DND-41 (cell line): ENCODE measurements around the gene MEMO1.

Experiments used
- ATAC-seq: fragments of 200-7000 bp; cut with Tn5 transposase; 3 replicates; pipeline ENCODE4 v1.9.1; 2021; ENCODE audit warnings: low read depth; ENCODE audit not compliant: insufficient read depth
- DNase-seq: peaks from one replicate; pipeline ENCODE4 v3.0.0-alpha.2; 2020
- H2AFZ ChIP-seq: 2 replicates; pipeline ENCODE4 v1.6.0; 2012; ENCODE audit warnings: low read depth, low read length
- H3K27ac ChIP-seq: 2 replicates; pipeline ENCODE4 v1.5.1; 2012; ENCODE audit warnings: low read length, inconsistent platforms
- H3K27me3 ChIP-seq: fragments of 200-600 bp; sonication (generic); 2 replicates; pipeline ENCODE4 v1.6.0; 2012; ENCODE audit warnings: low read length, mild to moderate bottlenecking, inconsistent platforms; ENCODE audit not compliant: insufficient read depth, poor library complexity
- H3K36me3 ChIP-seq: 2 replicates; pipeline ENCODE4 v1.5.1; 2012; ENCODE audit warnings: low read length, inconsistent platforms; ENCODE audit not compliant: insufficient read depth
- H3K4me1 ChIP-seq: 2 replicates; pipeline ENCODE4 v1.5.1; 2012; ENCODE audit warnings: mild to moderate bottlenecking, low read length; ENCODE audit not compliant: insufficient read depth
- H3K4me2 ChIP-seq: 2 replicates; pipeline ENCODE4 v1.6.0; 2012; ENCODE audit warnings: mild to moderate bottlenecking, moderate library complexity, low read length, inconsistent platforms; ENCODE audit not compliant: insufficient read depth
- H3K4me3 ChIP-seq, 2 experiments: fragments of 200-600 bp in 1 of 2; shearing (Covaris generic) in 1 of 2; 2 replicates each; pipeline ENCODE4 v1.5.1; 2012 to 2016; ENCODE audit warnings: inconsistent platforms in 2 of 2, low read length in 2 of 2, mild to moderate bottlenecking in 2 of 2, low read depth in 1 of 2, moderate library complexity in 1 of 2
- H3K79me2 ChIP-seq: 2 replicates; pipeline ENCODE4 v1.6.0; 2012; ENCODE audit warnings: low read length, inconsistent platforms; ENCODE audit not compliant: insufficient read depth
- H3K9ac ChIP-seq: 2 replicates; pipeline ENCODE4 v1.6.0; 2012; ENCODE audit warnings: low read depth, mild to moderate bottlenecking, inconsistent platforms, low read length, moderate library complexity
- H3K9me3 ChIP-seq: 2 replicates; pipeline ENCODE4 v1.5.1; 2012; ENCODE audit warnings: low read length, moderate library complexity, mild to moderate bottlenecking, inconsistent platforms; ENCODE audit not compliant: insufficient read depth, severe bottlenecking
- H4K20me1 ChIP-seq: 2 replicates; pipeline ENCODE4 v1.6.0; 2012; ENCODE audit warnings: low read length; ENCODE audit not compliant: insufficient read depth
- CTCF ChIP-seq: IDR thresholded peaks from 2 replicates; pipeline ENCODE4 v1.5.1; 2012; ENCODE audit warnings: borderline replicate concordance, low read length, moderate library complexity, mild to moderate bottlenecking; ENCODE audit not compliant: poor library complexity, severe bottlenecking; ENCODE audit errors: extremely low read depth
- EZH2 ChIP-seq: IDR thresholded peaks from 3 replicates; pipeline ENCODE4 v1.6.1; 2012; ENCODE audit warnings: borderline replicate concordance, low read depth, mild to moderate bottlenecking, moderate library complexity, low read length, inconsistent platforms; ENCODE audit not compliant: severe bottlenecking

The MEMO1 gene

GRCh38 chr2:31950946-31951562 lies 59.8 kb downstream of the MEMO1 start:
- H3K4me3 ChIP-seq: no peak overlapping the region
- TF ChIP-seq CTCF (no peak), EZH2 (no peak)
- H3K4me2 ChIP-seq: no peak overlapping the region
- no peak overlapping the region for H3K9ac ChIP-seq
- no peaks in the 10 kb centered on the region for H3K4me1 ChIP-seq
- H3K36me3 ChIP-seq: no peaks in the 10 kb centered on the region
- no peak overlapping the region for H2AFZ ChIP-seq
- peaks cover 80% of the 10 kb centered on the region for H3K79me2 ChIP-seq
- DNase-seq: no peak
- no peaks in the 10 kb centered on the region for H3K27me3 ChIP-seq
- no peak overlapping the region for H3K27ac ChIP-seq
- H4K20me1 ChIP-seq: peaks cover 11% of the 10 kb centered on the region; the same call in 1 of the 2 replicates
- ATAC-seq: no peak
- H3K9me3 ChIP-seq: no peaks in the 10 kb centered on the region

GRCh38 chr2:31947871-31948270 lies 62.9 kb downstream of the MEMO1 start:
- Histone ChIP-seq H3K9me3 (no peaks in the 10 kb centered on the region), H3K4me3 (no peak overlapping the region), H3K4me2 (no peak overlapping the region), H3K9ac (no peak overlapping the region), H3K4me1 (no peaks in the 10 kb centered on the region), H3K27ac (no peak overlapping the region), H3K79me2 (peaks cover 86% of the 10 kb centered on the region), H4K20me1 (peaks cover 20% of the 10 kb centered on the region; the same call in 1 of the 2 replicates), H2AFZ (no peak overlapping the region), H3K36me3 (0 out of 2 replicates have a peak, but pooled peaks cover 3% of the 10 kb centered on the region), H3K27me3 (no peaks in the 10 kb centered on the region)
- no peak for ATAC-seq
- DNase-seq: no peak
- TF ChIP-seq EZH2: no peak

- DNase-seq (no peak), ATAC-seq (no peak)
- Histone ChIP-seq H3K36me3 (peaks cover 11% of the 10 kb centered on the region; the same call in 1 of the 2 replicates), H3K9me3 (no peaks in the 10 kb centered on the region), H3K4me2 (no peak overlapping the region), H3K27me3 (no peaks in the 10 kb centered on the region), H3K9ac (no peak overlapping the region), H2AFZ (no peak overlapping the region), H3K27ac (no peak overlapping the region), H3K4me3 (no peak overlapping the region), H3K4me1 (no peaks in the 10 kb centered on the region), H3K79me2 (peaks cover 78% of the 10 kb centered on the region), H4K20me1 (peaks cover 17% of the 10 kb centered on the region; the same call in 1 of the 2 replicates)
- TF ChIP-seq EZH2 (no peak), CTCF (no peak)
Measured at GRCh38 chr2:31946838-31947237, 64.0 kb downstream of the MEMO1 start.

GRCh38 chr2:31945572-31945935 lies 65.3 kb downstream of the MEMO1 start:
- ATAC-seq (no peak), DNase-seq (no peak)
- peaks cover 70% of the 10 kb centered on the region for H3K79me2 ChIP-seq
- H3K4me2 ChIP-seq: no peak overlapping the region
- no peaks in the 10 kb centered on the region for H3K27me3 ChIP-seq
- no peaks in the 10 kb centered on the region for H3K9me3 ChIP-seq
- no peaks in the 10 kb centered on the region for H3K4me1 ChIP-seq
- H3K27ac ChIP-seq: no peak overlapping the region
- H3K36me3 ChIP-seq: peaks cover 19% of the 10 kb centered on the region; the same call in 1 of the 2 replicates
- peaks cover 17% of the 10 kb centered on the region; the same call in 1 of the 2 replicates for H4K20me1 ChIP-seq
- H3K9ac ChIP-seq: no peak overlapping the region
- no peak overlapping the region for H2AFZ ChIP-seq
- no peak for TF ChIP-seq CTCF
- no peak for TF ChIP-seq EZH2
- H3K4me3 ChIP-seq: no peak overlapping the region
